ENCODE data around the gene RPL36.
A peak's percentile ranks its signal among the peaks of the same experiment; 100 is the strongest.
"Not testable (repeated sequence)": the region's sequence is repeated elsewhere in the genome, so short reads cannot be mapped to it uniquely, and the experiment has no call there.

The RPL36 gene

GRCh38 chr19:5688262-5688881 is 1.7 kb upstream of the RPL36 start:
- DNase-seq: not testable (repeated sequence)

- peak in 32 of 58 donors; percentile 11 to 73 (median 36) for DNase-seq
Measured at GRCh38 chr19:5690955-5691821, 1.1 kb downstream of the RPL36 start.

- DNase-seq: peak in 5 of 58 donors; percentile 6 to 73 (median 47)
Measured at GRCh38 chr19:5691822-5692722, 2.0 kb downstream of the RPL36 start.

- DNase-seq: no peak
Measured at GRCh38 chr19:5692723-5693194, 2.7 kb downstream of the RPL36 start.

GRCh38 chr19:5693195-5694166 is 3.4 kb downstream of the RPL36 start:
- DNase-seq: no peak

GRCh38 chr19:5694167-5694955 is 4.3 kb downstream of the RPL36 start:
- DNase-seq: no peak

- DNase-seq: no peak
Measured at GRCh38 chr19:5694956-5695648, 5.0 kb downstream of the RPL36 start.

GRCh38 chr19:5695649-5696195 is 5.6 kb downstream of the RPL36 start:
- no peak for DNase-seq

- DNase-seq: no peak
Measured at GRCh38 chr19:5696196-5697021, 6.3 kb downstream of the RPL36 start.

- DNase-seq: no peak
Measured at GRCh38 chr19:5697022-5697889, 7.2 kb downstream of the RPL36 start.

GRCh38 chr19:5697890-5698634 is 8.0 kb downstream of the RPL36 start:
- DNase-seq: no peak

- no peak for DNase-seq
Measured at GRCh38 chr19:5698635-5699422, 8.7 kb downstream of the RPL36 start.

GRCh38 chr19:5700455-5701092 is 10.5 kb downstream of the RPL36 start:
- DNase-seq: no peak

- not testable (repeated sequence) for DNase-seq
Measured at GRCh38 chr19:5702053-5702410, 11.9 kb downstream of the RPL36 start.
